NCI-H2029 (cell line): Measurements from ENCODE around the gene BRD7.

Experiments used
- DNase-seq: peaks from one replicate; lab custom pipeline; 2025; lab: John Stamatoyannopoulos, UW

The BRD7 gene

DNA sequence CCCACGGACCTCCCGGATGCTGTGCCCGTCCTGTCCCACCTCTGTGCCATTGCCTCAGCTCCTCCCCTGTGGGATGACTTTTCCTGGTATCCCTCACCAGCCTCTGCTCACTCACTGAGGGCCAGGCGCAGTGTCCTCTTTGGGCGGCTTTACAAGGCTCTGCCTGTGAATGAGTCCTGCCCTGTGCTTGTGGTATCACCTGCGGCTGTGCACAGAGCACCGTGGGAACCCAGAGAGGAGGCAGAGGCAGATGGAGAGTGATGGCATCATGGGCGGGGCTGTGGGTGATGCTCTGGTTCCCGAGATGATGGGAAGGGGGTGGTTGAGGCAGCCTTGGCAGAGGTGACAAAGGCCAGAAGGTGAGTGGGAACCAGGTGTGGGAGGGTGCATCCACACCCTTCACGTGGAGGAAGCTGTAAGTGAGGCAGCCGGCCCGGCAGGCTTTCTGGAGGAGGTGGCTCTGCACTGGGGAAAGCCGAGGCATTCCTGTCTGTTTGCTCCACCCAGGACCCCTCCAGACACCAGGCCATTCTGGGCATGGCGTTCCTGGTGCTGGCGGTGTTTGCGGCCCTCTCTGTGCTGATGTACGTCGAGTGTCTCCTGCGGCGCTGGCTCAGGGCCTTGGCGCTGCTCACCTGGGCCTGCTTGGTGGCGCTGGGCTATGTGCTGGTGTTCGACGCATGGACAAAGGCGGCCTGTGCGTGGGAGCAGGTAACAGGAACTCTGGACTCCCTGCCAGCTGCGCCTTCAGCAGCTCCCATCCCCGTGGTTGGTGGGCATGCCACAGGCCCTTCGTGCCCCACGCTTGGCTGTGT, 78.6 kb downstream of the BRD7 start:
- DNase-seq = no peak

DNA sequence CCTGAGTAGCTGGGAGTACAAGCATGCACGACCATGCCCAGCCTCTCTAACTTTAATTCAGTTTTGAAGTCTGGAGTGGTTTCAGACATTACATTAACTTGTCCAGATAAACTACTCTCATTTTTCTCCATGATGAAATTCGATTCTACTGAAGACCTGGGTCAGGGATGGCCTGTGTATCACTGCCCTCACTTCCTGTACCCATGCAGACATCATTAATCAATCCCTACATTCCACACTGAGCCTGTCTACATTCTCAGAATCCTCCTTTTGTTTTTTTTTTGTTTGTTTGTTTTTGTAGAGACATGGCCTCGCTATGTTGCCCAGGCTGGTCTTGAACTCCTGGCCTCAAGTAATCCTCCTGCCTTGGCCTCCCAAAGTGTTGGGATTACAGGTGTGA, 79.9 kb downstream of the BRD7 start:
- DNase-seq = no peak

DNA sequence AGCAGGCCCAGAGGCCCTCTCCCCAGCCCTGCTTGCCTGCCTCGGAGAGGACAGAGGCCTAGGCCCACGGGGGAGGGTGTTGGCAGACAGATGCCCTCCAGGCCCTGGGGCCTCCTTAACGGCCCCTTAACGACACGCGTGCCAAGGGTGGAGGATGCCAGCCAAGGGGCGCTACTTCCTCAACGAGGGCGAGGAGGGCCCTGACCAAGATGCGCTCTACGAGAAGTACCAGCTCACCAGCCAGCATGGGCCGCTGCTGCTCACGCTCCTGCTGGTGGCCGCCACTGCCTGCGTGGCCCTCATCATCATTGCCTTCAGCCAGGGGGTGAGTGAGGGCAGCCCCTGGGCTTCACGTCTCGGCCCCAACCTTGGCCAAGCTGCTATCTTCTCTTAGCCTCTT, 80.8 kb downstream of the BRD7 start:
- DNase-seq = no peak

DNA sequence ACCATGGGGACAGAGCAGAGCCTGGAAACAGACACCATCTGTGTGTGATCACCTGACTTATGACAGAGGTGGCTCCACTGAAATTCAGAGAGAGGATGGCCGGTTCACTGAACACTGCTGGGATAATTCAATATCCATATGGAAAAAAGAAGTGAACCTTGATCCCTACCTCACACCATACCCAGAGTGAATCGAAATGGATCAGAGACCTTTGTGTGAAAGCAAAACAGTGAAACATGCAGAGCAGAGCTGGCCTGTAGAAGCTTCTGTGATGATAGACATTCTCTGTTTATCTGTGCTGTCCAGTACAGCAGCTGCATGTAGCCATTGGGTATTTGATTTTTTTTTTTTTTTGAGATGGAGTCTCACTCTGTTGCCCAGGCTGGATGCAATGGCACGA, 82.1 kb downstream of the BRD7 start:
- no peak for DNase-seq

DNA sequence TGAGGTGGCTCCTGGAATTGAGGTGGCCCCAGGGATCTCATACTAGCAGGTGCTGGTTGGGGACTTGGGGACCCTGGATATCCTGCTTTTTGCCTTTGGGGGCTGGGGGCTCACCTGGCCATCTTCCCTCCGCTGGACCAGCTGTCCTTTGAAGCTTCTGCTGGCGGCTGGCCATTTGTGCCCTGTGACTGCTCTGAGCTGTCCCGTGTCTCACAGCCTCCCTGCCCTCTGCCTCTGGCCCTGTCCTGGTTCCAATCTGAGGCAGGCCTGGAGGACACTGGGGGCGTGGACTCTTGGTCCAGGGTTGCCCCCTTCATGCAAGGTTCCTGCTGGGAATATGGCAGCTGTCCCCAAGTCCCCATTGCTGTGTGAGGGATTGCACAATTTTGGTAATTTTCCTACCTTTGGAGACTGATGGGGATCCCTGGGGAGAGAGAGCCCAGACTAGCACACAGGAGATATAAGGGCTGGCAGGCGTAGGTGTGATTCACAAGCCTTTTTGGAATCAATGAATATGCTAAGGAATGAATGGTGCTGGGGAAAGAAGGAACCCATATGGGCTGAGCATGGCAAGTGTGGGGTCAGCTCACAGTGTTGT, 83.3 kb downstream of the BRD7 start:
- no peak for DNase-seq

DNA sequence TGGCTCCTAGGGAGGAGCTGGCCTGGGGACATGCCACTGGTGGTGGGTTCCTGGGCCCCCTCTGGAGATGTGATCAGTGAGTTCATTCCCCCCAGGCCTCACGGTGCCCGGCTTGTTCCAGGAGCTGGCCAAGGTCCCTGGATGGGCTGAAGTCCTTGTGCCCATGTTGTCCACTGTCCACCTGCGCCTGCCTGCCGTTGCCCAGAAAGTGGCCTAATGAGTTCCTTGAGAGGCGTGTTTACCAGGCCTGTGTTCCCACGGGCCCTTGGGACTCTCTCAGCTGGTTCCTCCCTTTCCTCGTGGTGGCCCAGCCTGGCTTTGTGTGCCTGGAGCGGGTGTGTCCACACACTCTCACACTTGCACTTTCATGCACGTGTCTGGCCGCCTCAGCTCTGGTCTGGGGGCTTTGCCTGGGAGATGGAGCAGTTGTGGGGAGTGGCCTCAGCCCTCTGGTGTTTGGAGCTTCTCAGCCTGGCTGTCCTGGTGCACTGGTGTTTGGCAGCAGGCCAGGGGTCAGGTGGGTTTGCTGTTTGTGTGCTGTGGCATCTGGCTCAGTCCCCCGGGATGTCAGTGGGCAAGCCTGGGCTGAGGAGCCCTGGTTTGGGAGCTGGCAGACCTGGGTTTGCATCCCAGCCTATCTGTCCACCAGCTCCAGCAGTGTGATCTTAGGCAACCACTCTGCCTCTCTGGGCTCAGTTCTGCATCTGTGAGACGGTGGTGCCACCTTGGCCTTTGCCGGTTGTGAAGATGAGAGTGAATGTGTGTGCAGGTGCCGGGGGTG, 84.5 kb downstream of the BRD7 start:
- no peak for DNase-seq

DNA sequence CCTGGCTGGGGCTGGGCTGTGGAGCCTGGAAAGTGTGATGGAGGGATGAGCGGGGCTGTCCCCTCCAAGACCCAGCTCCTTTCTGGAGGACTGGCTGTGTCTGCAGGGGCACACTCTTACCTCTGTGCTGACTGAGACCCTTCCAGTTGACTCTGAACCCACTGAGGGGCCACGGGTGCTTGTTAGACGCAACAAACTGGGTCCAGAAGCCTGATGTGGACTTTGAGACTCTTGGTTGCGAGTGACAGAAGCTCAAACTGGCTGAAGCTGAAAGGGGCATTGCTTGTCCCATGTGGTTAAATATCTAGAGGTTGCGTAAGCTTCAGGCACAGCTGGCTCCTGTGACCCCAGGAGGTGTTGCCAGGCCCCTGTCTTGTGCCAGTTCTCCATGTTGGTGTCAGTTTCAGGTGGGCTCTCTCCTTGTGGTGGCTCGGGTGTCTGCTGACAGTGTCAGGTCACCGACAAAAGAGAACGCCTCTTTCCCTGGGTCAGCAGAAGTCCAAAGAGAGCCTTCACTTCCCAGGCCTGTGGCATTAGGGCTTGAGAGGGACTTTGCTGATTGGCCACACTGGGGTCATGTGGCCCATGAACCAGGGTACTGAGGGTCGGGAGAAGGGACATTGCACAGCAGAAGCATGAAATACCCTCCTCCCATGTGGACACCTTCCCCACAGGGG, 85.7 kb downstream of the BRD7 start:
- no peak for DNase-seq

DNA sequence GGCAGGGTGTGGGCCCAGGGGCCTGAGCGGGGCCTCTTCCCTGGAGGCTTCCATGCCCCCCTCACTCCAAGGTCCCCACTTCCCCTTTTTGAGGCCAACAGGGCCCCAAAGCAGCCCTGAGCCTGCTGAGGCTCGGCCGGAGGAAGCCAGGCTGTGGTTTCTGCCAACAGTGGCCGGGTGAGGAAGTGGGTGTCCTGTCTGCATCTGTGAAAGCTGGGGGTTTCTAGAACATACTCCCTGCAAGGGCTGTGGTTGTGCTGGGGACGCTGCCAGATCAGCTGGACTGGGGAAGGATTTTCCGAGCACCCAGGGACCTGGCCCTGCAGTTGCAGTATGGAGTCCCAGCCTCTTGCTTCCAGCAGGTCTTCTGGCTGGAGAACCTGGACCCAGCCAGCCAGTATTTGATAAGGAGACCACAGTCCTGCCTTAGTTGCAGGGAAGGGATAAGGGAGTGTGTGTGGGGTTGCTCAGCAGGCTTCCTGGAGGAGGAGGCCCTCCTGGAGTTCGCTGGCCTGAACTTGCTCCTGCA, 86.7 kb downstream of the BRD7 start:
- no peak for DNase-seq

DNA sequence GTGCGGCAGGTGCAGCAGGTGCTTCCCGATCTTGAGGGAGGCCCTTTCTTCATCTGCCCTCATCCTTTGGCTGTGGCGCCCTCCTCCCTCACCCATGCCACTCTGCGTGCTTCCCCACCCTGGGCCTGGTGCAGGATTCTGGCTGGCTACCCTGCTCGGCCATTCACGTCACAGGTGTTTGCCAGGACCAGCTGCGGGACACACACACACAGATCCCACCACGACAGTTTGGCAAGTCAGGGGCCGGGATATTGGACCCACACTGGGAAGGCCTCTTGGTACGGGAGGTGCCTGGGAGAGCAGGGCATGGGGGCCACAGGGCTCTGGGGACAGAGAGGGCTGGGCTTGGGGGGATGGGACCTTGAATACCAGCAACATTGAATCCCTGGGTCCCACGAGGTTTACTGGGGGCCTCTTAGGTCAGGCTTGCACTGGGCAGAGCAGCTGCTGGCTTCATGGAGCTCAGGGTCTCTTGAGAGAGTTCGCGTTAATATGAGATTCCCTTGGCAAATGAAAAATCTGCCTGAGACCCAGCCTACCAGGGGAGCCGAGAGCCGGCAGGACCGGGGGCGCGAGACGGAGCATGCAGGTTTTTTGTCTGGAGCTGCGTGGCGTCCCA, 87.3 kb downstream of the BRD7 start:
- DNase-seq = no peak

DNA sequence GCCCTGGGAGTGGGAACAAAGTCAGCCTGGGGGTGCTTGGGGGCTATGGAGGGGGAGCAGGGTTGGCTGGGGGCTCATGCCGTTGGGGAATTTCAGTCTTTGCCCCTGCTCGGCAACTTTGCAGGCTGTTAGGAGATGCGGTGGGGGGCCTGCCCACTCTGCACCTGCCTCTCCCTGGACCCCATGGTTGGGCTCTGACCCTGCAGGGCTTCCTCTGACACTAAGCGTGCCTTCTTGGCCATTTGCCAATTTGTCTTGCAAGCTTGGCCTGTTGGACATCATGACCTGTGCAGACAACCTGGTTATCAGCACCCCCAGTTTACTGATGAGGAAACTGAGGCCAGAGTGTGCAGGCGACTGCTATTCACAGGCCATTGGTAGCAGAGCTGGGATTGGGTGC, 87.9 kb downstream of the BRD7 start:
- no peak for DNase-seq

DNA sequence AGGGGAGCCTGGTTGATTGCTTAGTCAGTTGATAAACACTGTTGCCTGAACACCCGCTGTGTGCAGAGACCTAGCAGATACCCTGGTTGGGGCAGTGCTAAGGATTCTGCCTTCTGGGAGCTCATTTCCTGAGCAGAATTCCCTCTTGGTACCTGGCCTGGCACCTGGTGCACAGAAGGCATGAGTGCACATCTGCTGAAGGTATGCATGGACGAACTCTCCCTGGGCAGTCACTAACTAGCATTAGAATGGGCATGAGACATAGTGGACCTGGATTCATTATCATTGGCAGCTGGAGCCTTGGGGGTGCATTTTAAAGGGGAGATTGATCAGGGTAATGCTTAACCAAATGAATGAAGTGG, 89.3 kb downstream of the BRD7 start:
- DNase-seq = no peak

DNA sequence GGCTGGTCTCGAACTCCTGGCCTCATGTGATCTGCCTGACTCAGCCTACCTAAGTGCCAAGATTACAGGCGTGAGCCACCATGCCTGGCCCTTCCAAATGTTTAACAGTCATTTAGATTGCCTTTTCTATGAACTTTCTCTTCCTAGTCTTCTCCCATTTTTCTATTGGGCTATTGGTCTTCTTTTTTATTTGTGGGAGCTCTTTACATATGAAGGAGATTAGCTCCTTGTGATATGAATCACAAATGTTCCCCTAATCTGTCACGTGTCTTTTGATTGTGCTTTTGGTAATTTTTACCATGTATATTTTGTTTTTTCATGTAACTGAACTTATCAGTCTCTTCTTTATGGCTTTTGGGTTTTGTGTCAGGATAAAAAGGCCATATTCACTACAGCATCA, 90.5 kb downstream of the BRD7 start:
- no peak for DNase-seq

DNA sequence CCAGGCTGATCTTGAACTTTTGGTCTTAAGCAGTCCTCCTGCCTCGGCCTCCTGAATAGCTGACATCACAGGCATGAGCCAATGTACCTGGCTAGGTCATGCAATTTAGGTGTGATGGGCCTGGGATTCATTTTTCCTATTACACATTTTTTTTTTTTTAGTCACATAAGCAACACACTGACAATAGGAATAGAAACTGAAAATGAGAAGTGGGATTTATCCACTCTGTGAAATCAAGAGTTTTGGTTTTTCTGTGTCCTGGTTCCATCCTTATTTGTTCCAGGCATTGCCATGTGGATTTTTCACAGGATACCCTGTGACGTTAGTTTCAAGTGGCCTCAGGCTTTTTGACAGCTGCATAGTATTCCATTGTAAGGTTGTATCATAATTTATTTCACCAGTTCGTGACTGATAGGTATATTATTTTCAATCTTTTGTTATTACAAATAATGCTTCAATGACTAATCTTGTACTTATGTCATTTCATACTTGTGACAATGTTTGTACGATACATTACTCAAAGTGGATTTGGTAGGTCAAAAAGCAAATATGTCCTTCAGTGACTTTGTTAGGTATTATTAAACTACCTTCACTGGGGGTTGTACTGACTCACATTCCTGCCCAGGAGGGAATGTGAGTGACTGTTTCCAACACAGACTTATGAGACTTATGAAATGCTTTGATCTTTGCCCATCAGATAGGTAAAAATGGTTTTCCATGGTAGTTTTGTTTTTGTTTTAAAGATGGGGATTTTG, 91.8 kb downstream of the BRD7 start:
- DNase-seq = no peak

DNA sequence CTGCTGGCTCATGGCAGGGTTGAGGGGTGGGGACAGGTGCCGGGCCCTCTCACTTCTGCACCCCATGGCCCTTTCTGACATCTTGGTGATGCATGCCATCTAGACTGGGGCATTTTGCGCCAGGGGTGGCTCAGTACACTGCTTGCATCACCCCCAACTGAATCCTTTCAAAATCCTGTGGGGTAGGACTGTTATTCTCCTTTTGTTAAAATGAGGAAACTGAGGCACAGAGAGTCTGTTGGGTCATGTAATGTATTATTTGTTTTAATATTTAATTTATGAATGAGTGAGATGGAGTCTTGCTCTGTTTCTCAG, 92.5 kb downstream of the BRD7 start:
- no peak for DNase-seq

DNA sequence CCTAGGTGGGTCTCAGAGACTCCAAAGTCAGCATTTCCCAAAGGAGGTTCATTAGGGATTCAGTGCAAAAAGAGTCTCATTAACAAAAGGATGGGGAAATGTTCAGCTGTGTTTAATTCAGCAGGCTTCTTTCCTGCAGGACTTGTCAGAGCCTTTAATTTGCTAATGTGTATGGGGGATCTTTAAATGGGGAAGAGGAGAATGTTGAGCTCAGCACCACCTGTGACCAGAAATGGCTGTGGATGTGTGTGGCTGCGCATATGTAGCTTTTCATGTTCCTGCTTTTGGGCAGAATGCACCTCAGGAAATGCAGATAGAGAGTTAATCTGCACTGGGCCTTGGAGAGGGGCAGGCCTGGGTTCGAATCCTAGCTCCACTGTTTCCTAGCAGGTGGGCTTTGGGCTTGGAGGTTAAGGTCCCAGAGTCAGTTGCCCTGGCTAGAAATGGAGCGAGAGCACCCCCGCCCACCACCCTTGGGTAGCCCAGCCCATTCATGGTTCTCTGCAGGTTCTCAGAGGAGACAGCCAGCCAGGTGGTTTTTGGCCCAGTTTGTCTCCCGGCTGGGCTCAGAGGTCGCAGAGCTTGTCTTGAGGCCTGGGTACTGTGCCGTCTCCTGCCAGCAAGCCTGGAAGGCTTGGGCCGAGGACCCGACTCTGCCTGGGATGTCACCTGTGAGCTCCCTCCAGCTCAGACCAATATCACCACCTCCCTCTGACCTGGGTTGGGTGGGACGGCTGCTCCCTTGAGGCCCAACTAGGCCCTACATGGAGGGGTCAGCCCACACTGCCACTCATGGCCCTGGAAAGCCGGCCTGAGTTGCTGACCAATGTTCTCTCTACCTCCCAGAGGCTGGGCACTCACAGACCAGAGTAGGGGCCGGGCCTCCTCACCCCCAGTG, 93.1 kb downstream of the BRD7 start:
- no peak for DNase-seq

DNA sequence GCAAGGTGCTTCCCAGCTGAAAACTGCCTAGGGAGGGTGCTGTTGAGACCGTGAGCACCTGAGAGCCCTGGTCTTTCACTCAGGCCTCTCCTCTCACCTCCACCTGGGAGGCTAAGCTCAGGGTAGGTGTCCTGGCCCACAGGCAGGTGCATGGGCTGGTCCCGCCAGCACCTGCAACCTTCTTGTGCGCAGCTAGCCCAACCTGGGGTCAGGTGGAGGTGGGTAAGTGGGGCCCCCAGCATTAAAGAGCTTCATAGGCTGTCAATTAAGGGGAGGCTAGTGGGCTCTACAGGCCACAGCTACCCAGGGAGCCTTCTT, 93.7 kb downstream of the BRD7 start:
- DNase-seq = no peak

DNA sequence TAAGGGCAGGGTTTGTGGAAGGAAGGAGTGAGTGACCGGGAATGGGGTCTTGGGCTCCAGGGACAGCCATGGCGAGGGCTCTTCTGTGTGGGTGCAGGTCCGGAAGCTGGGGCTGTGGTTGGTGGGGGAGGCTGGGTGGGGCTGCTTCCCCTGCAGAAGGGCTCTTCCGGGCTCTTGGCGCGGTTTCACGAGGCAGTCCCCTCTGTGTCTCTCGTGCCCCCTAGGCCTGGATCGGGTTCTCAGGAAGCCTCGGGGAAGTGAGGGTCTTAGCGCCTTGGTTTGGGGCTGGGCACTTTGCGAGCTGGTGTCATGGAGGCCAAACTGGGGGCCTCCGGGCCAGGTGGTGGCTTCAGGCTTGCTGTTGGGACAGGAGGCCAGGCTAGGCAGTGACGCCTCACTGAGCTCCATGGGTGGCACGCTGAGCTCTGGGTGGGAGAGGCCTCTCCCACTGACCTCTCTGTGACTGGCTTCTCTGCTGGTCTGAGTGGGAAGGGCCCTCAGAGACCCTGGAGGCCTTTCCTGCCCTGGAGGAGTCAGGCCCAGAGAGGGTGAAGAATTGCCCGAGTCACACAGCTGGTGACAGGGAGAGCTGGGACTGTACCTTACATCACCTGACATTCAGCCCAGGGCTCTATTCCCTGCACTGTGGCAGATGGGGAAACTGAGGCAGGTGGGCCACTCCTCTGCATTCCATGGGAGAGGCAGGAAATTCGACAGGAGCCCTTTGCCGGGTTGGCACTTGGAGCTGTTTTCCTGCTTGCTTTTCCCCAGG, 94.3 kb downstream of the BRD7 start:
- DNase-seq = no peak

DNA sequence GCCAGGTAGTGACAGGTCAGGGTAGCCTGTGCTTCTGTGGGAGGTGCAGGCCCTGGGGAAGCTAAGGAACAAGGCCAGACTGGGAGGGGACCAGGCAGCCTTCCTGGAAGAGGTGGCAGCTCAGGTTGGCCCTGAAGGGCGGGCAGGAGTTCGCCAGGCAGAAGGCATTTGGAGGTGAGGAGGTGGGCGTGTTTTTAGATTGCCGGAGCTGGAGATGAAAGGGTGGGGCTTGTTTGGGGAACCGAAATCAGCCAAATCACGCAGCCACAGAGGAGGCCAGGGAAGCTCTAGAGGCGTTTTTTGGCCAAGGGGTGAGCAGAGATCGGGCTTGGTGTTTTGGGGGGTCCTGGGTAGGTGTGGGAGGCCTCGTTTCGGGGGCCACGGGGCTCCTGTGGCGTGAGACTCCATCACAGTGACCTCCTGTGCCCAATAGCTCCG, 94.9 kb downstream of the BRD7 start:
- DNase-seq = no peak

DNA sequence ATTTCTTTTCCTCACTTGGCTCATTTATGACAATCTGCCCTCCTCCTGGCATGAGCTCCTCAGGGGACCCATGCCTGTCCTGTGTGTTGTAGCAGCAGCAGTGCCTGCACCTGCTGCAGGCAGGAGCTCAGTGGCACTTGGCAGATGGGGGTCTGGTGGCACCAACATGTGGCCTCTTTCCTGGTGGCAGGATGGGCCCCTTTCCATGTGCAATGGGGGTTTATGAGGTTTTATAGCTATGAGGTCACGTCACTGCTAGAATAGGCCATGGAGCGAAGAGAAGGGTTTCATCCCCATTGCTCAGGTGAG, 95.5 kb downstream of the BRD7 start:
- no peak for DNase-seq
